CD4-positive, alpha-beta T cell treated with Interleukin-4 for 4 hours (primary cell): ENCODE results near the gene RNASE3.
A peak's percentile ranks its signal among the peaks of the same experiment; 100 is the strongest.
"Not testable (repeated sequence)": the region's sequence is repeated elsewhere in the genome, so short reads cannot be mapped to it uniquely, and the experiment has no call there.

Source experiments
- DNase-seq: peaks from one replicate; pipeline ENCODE4 v3.0.0-alpha.2; 2020

The RNASE3 gene

GRCh38 chr14:20891126-20891825 lies at the start of gene RNASE3:
TSS of gene RNASE3 (plus strand) at chr14:20891385. CDS start at chr14:20891687, 302 bp downstream.
- DNase-seq = not testable (repeated sequence)

- no peak for DNase-seq
Measured at GRCh38 chr14:20846560-20846959, 44.6 kb upstream of the RNASE3 start.

GRCh38 chr14:20848316-20848954 lies 42.8 kb upstream of the RNASE3 start:
- no peak for DNase-seq

GRCh38 chr14:20848955-20849570 lies 42.1 kb upstream of the RNASE3 start:
- DNase-seq = no peak

GRCh38 chr14:20853042-20853441 lies 38.1 kb upstream of the RNASE3 start:
- DNase-seq = no peak

GRCh38 chr14:20855652-20856291 lies 35.4 kb upstream of the RNASE3 start:
- peak; percentile 49 for DNase-seq

GRCh38 chr14:20857207-20857606 lies 34.0 kb upstream of the RNASE3 start:
- no peak for DNase-seq

GRCh38 chr14:20857630-20858261 lies 33.4 kb upstream of the RNASE3 start:
- DNase-seq = peak; percentile 62

GRCh38 chr14:20866194-20866593 lies 25.0 kb upstream of the RNASE3 start:
- no peak for DNase-seq

- no peak for DNase-seq
Measured at GRCh38 chr14:20866963-20867362, 24.2 kb upstream of the RNASE3 start.

GRCh38 chr14:20873370-20874177 lies 17.6 kb upstream of the RNASE3 start:
- DNase-seq = peak; percentile 63

- no peak for DNase-seq
Measured at GRCh38 chr14:20877016-20877415, 14.2 kb upstream of the RNASE3 start.

- DNase-seq = no peak
Measured at GRCh38 chr14:20878695-20879094, 12.5 kb upstream of the RNASE3 start.

- not testable (repeated sequence) for DNase-seq
Measured at GRCh38 chr14:20881229-20881628, 10.0 kb upstream of the RNASE3 start.

- DNase-seq = not testable (repeated sequence)
Measured at GRCh38 chr14:20882787-20883186, 8.4 kb upstream of the RNASE3 start.

- DNase-seq = not testable (repeated sequence)
Measured at GRCh38 chr14:20888411-20888810, 2.8 kb upstream of the RNASE3 start.

- DNase-seq = not testable (repeated sequence)
Measured at GRCh38 chr14:20895322-20895721, 4.1 kb downstream of the RNASE3 start.

GRCh38 chr14:20904393-20905029 lies 13.3 kb downstream of the RNASE3 start:
- no peak for DNase-seq

GRCh38 chr14:20905676-20906075 lies 14.5 kb downstream of the RNASE3 start:
- DNase-seq = no peak

GRCh38 chr14:20907214-20907613 lies 16.0 kb downstream of the RNASE3 start:
- no peak for DNase-seq

- DNase-seq = not testable (repeated sequence)
Measured at GRCh38 chr14:20910822-20911221, 19.6 kb downstream of the RNASE3 start.
